IMR-90 (cell line): Measurements from ENCODE around the gene ABCE1. TPM values are rescaled to one million over a fixed set of nuclear protein-coding genes. Genes with fewer than 3 reads are reported as not detected.

Source experiments
- ATAC-seq: fragments of 200-7000 bp; cut with Tn5 transposase; 2 replicates; pipeline ENCODE4 v1.9.1; 2020; ENCODE audit warnings: low read depth, mild to moderate bottlenecking, moderate library complexity
- BruUV-seq: library from RNA; stranded (reverse); fragments of 400-500 nt; replicated peaks from 2 replicates; lab custom pipeline; 2021; lab: Mats Ljungman, UMichigan
- CTCF ChIA-PET: fragments of 300-600 bp; formaldehyde crosslinking; extraction: SDS; loops from one replicate; lab custom pipeline; 2021; ENCODE audit warnings: antibody characterized with exemption; lab: Yijun Ruan, JAX
- POLR2A ChIA-PET: fragments of 300-600 bp; sonication (Branson Sonifier 250); formaldehyde crosslinking; loops from one replicate; lab custom pipeline; 2022; ENCODE audit warnings: antibody characterized with exemption; ENCODE audit not compliant: unreplicated experiment; lab: Charles Lee
- DNase-seq: peaks from one replicate; pipeline ENCODE4 v3.0.0; 2013
- H2AFZ ChIP-seq: replicated peaks from 2 replicates; pipeline ENCODE3; 2013; ENCODE audit warnings: low read length, mild to moderate bottlenecking; ENCODE audit not compliant: poor library complexity
- H2AK5ac ChIP-seq: 2 replicates; pipeline ENCODE4 v1.6.1; 2013; ENCODE audit warnings: low read depth, low read length, inconsistent platforms
- H2AK9ac ChIP-seq: replicated peaks from 2 replicates; pipeline ENCODE3; 2013; ENCODE audit warnings: mild to moderate bottlenecking, low read depth, low read length, moderate library complexity; ENCODE audit not compliant: poor library complexity
- H2BK120ac ChIP-seq: 2 replicates; pipeline ENCODE4 v1.6.1; 2013; ENCODE audit warnings: low read depth, low read length, inconsistent platforms
- H2BK15ac ChIP-seq: 3 replicates; pipeline ENCODE4 v1.6.1; 2013; ENCODE audit warnings: low read depth, low read length, inconsistent platforms
- H2BK20ac ChIP-seq: 2 replicates; pipeline ENCODE4 v1.6.1; 2013; ENCODE audit warnings: low read depth, mild to moderate bottlenecking, inconsistent platforms, low read length, moderate library complexity
- H2BK5ac ChIP-seq: 2 replicates; pipeline ENCODE4 v1.6.1; 2013; ENCODE audit warnings: mild to moderate bottlenecking, low read depth, low read length, inconsistent platforms; ENCODE audit not compliant: poor library complexity, severe bottlenecking
- H3K14ac ChIP-seq: replicated peaks from 2 replicates; pipeline ENCODE4 v1.6.1; 2013; ENCODE audit warnings: low read depth, low read length, inconsistent platforms
- H3K18ac ChIP-seq: 2 replicates; pipeline ENCODE4 v1.6.1; 2013; ENCODE audit warnings: low read depth, low read length, control low read depth
- H3K23ac ChIP-seq: 2 replicates; pipeline ENCODE4 v1.6.1; 2013; ENCODE audit warnings: low read depth, low read length, inconsistent platforms
- H3K27ac ChIP-seq: 2 replicates; pipeline ENCODE4 v1.5.1; 2013; ENCODE audit warnings: mild to moderate bottlenecking, control low read depth, low read length; ENCODE audit not compliant: insufficient read depth
- H3K27me3 ChIP-seq: 2 replicates; pipeline ENCODE4 v1.6.1; 2013; ENCODE audit warnings: low read length; ENCODE audit not compliant: control insufficient read depth, insufficient read depth
- H3K36me3 ChIP-seq: 2 replicates; pipeline ENCODE4 v1.6.1; 2013; ENCODE audit warnings: low read length, mixed read lengths; ENCODE audit not compliant: control insufficient read depth, insufficient read depth
- H3K4ac ChIP-seq: 2 replicates; pipeline ENCODE4 v1.6.1; 2013; ENCODE audit warnings: low read depth, low read length, inconsistent platforms
- H3K4me1 ChIP-seq: 2 replicates; pipeline ENCODE4 v1.6.1; 2013; ENCODE audit warnings: low read length, mixed read lengths; ENCODE audit not compliant: control insufficient read depth, insufficient read depth
- H3K4me2 ChIP-seq: 2 replicates; pipeline ENCODE4 v1.6.1; 2013; ENCODE audit warnings: low read depth, mild to moderate bottlenecking, control low read depth, low read length, moderate library complexity
- H3K4me3 ChIP-seq: 2 replicates; pipeline ENCODE4 v1.5.1; 2013; ENCODE audit warnings: low read depth, mild to moderate bottlenecking, control low read depth, low read length, moderate library complexity; ENCODE audit not compliant: insufficient read depth
- H3K56ac ChIP-seq: 2 replicates; pipeline ENCODE4 v1.6.1; 2013; ENCODE audit warnings: low read length, inconsistent platforms; ENCODE audit not compliant: insufficient read depth; ENCODE audit errors: extremely low read depth
- H3K79me1 ChIP-seq, 2 experiments: 2 replicates each; pipeline ENCODE4 v1.6.1; 2013; ENCODE audit warnings: low read length in 2 of 2, inconsistent platforms in 1 of 2, low read depth in 1 of 2
- H3K9ac ChIP-seq: 2 replicates; pipeline ENCODE4 v1.6.1; 2013; ENCODE audit warnings: low read depth, low read length, control low read depth
- H3K9me1 ChIP-seq: 2 replicates; pipeline ENCODE4 v1.6.1; 2013; ENCODE audit warnings: low read length, inconsistent platforms; ENCODE audit not compliant: insufficient read depth
- H3K9me3 ChIP-seq: 2 replicates; pipeline ENCODE4 v1.6.1; 2013; ENCODE audit warnings: low read length; ENCODE audit not compliant: control insufficient read depth, insufficient read depth
- H4K20me1 ChIP-seq: 2 replicates; pipeline ENCODE4 v1.6.1; 2013; ENCODE audit warnings: low read length, inconsistent platforms; ENCODE audit not compliant: insufficient read depth
- H4K5ac ChIP-seq: 2 replicates; pipeline ENCODE4 v1.6.1; 2013; ENCODE audit warnings: mild to moderate bottlenecking, low read depth, low read length, control low read depth
- H4K8ac ChIP-seq, 2 experiments: 2 replicates each; pipeline ENCODE4 v1.6.1; 2013; ENCODE audit warnings: low read depth in 2 of 2, low read length in 2 of 2, control low read depth in 1 of 2, inconsistent platforms in 1 of 2
- H4K91ac ChIP-seq: 2 replicates; pipeline ENCODE4 v1.6.1; 2013; ENCODE audit warnings: low read depth, low read length, inconsistent platforms; ENCODE audit not compliant: insufficient read depth
- BHLHE40 ChIP-seq: fragments of 150-350 bp; IDR thresholded peaks from 2 replicates; pipeline ENCODE4 v1.6.1; 2016; ENCODE audit warnings: mild to moderate bottlenecking, low read depth, low read length
- CEBPB ChIP-seq: IDR thresholded peaks from 2 replicates; pipeline ENCODE4 v1.6.1; 2012; ENCODE audit warnings: low read depth, low read length, improper control_type of control experiment
- CHD1 ChIP-seq: IDR thresholded peaks from 2 replicates; pipeline ENCODE4 v1.6.1; 2012; ENCODE audit warnings: low read depth, low read length, improper control_type of control experiment
- CTCF ChIP-seq: conservative IDR thresholded peaks from 2 replicates; pipeline ENCODE4 v1.5.1; 2012; ENCODE audit warnings: mild to moderate bottlenecking, low read depth, low read length, improper control_type of control experiment
- FOS ChIP-seq: fragments of 150-350 bp; IDR thresholded peaks from 2 replicates; pipeline ENCODE4 v1.6.1; 2016; ENCODE audit warnings: low read depth, low read length
- MAZ ChIP-seq: IDR thresholded peaks from 2 replicates; pipeline ENCODE4 v1.6.1; 2012; ENCODE audit warnings: low read depth, mild to moderate bottlenecking, low read length, improper control_type of control experiment, moderate library complexity, borderline replicate concordance
- MXI1 ChIP-seq: IDR thresholded peaks from 2 replicates; pipeline ENCODE4 v1.6.1; 2012; ENCODE audit warnings: low read depth, mild to moderate bottlenecking, low read length, moderate library complexity, borderline replicate concordance
- NFE2L2 ChIP-seq: fragments of 150-350 bp; IDR thresholded peaks from 2 replicates; pipeline ENCODE4 v1.6.1; 2016; ENCODE audit warnings: low read depth, mild to moderate bottlenecking, low read length
- POLR2A ChIP-seq: IDR thresholded peaks from 2 replicates; pipeline ENCODE4 v1.6.1; 2012; ENCODE audit warnings: mild to moderate bottlenecking, low read depth, low read length
- RAD21 ChIP-seq: IDR thresholded peaks from 2 replicates; pipeline ENCODE4 v1.6.1; 2012; ENCODE audit warnings: low read length, improper control_type of control experiment
- RCOR1 ChIP-seq: IDR thresholded peaks from 2 replicates; pipeline ENCODE4 v1.6.1; 2012; ENCODE audit warnings: mild to moderate bottlenecking, low read length, improper control_type of control experiment; ENCODE audit not compliant: insufficient replicate concordance
- RFX5 ChIP-seq: IDR thresholded peaks from 2 replicates; pipeline ENCODE4 v1.8.0; 2012; ENCODE audit warnings: low read depth, mild to moderate bottlenecking, low read length, moderate library complexity
- SMC3 ChIP-seq: fragments of 150-350 bp; IDR thresholded peaks from 2 replicates; pipeline ENCODE4 v1.6.1; 2016; ENCODE audit warnings: low read depth, mild to moderate bottlenecking, antibody characterized with exemption, low read length, moderate library complexity
- USF2 ChIP-seq: fragments of 150-350 bp; IDR thresholded peaks from 2 replicates; pipeline ENCODE4 v1.6.1; 2017; ENCODE audit warnings: mild to moderate bottlenecking, antibody characterized with exemption, low read length, low read depth
- WGBS, 2 experiments: methylation state at CpG; one replicate each; pipeline versions ENCODE4 v1.1.5 to v1.1.7; 2013; ENCODE audit warnings: missing lambda C conversion rate in 2 of 2; ENCODE audit not compliant: insufficient read length in 1 of 2; ENCODE audit errors: extremely low coverage in 2 of 2; 5-methylcytosine and 5-hydroxymethylcytosine counted together
- dilution Hi-C: fragments of 300-500 bp; cut with HindIII; formaldehyde crosslinking; loops from one replicate; pipeline ENCODE4 v1.14.3; 2018; ENCODE audit warnings: low sequenced_read_pairs; ENCODE audit not compliant: unreplicated experiment
- in situ Hi-C: fragments of 300-500 bp; cut with MboI; formaldehyde crosslinking; loops from 3 replicates; pipeline ENCODE4 v1.14.3; 2019; ENCODE audit warnings: low sequenced_read_pairs, inconsistent platforms, mixed read lengths
- intact Hi-C: fragments of 100-400 bp; cut with micrococcal nuclease; formaldehyde crosslinking; loops from 2 replicates; pipeline ENCODE4 v1.10.0; 2022
- polyA plus RNA-seq, 3 experiments: library from polyadenylated mRNA; depleted of rRNA; stranded (reverse); fragments of >200 nt; gene quantifications; 2 replicates each; pipeline ENCODE4 v1.2.3, GENCODE V29; 2012; ENCODE audit warnings: low replicate concordance in 1 of 3
- total RNA-seq: library from RNA; depleted of rRNA; stranded (reverse); fragments of >200 nt; gene quantifications from 2 replicates; pipeline ENCODE4 v1.2.3, GENCODE V29; 2012
- TF ChIP-seq, protein P1 (sequence below): fragments of 150-350 bp; IDR thresholded peaks from 2 replicates; pipeline ENCODE4 v1.6.1; 2016; ENCODE audit warnings: low read depth, mild to moderate bottlenecking, low read length, moderate library complexity, borderline replicate concordance

Gene ABCE1
- total and polyA plus RNA-seq, 2 of the 4 experiments (the other 2 are of a cell fraction): 54.5 to 219 TPM

DNA sequence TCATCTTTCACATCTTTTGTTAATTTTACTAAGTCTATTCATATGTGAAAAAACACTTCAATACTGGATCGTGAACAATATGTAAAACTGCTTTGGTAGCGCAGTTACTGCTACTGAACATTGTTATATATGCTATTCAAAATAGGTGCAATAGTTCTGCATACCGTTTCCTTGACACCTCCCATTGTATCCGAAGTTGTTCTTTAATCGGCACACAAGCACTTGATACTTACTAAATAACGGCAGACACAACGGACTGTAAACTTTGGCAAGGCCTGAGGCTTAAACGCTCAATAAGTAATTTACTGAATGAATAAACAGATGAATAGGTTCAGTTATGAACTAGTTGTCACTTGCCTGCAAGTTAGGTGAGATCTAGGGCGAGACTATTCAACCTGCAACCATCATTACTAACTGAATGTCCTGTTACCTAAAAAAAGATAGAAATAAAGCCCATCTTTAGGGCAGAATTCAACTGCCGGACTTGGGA, 735 bp upstream of the ABCE1 start:
- no CpG with 5 or more reads among the region's 10 CpGs for WGBS, 2 experiments
- TF ChIP-seq MAZ (no peak; the same call in 1 of the 2 replicates), RAD21 (no peak), MXI1 (no peak), CTCF (no peak), CHD1 (no peak), SMC3 (no peak), FOS (no peak), CEBPB (no peak), BHLHE40 (no peak), NFE2L2 (no peak), RCOR1 (no peak), USF2 (no peak), POLR2A (no peak), RFX5 (no peak)
- TF ChIP-seq, protein P1, sequence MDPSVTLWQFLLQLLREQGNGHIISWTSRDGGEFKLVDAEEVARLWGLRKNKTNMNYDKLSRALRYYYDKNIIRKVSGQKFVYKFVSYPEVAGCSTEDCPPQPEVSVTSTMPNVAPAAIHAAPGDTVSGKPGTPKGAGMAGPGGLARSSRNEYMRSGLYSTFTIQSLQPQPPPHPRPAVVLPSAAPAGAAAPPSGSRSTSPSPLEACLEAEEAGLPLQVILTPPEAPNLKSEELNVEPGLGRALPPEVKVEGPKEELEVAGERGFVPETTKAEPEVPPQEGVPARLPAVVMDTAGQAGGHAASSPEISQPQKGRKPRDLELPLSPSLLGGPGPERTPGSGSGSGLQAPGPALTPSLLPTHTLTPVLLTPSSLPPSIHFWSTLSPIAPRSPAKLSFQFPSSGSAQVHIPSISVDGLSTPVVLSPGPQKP: no peak

More for the DNA sequence above, 735 bp upstream of the ABCE1 start:
- H3K14ac ChIP-seq: peak overlapping the region; percentile 53; the same call in 1 of the 2 replicates
- H3K79me1 ChIP-seq: peaks cover 20 to 35% of the 10 kb centered on the region in 2 experiments
- no peak overlapping the region for H2AK5ac ChIP-seq
- 0 out of 2 replicates have a peak overlapping the region, but pooled peaks have one; percentile 8 for H2BK120ac ChIP-seq
- dilution Hi-C loops: no loop called here
- peaks cover 8% of the 10 kb centered on the region for H3K36me3 ChIP-seq
- peak overlapping the region; percentile 81 to 96 for H4K8ac ChIP-seq
- ATAC-seq (no peak), DNase-seq (no peak)
- peak overlapping the region; percentile 79 for H3K27ac ChIP-seq
- H4K20me1 ChIP-seq: no peaks in the 10 kb centered on the region; the same call in 1 of the 2 replicates
- intact Hi-C loops: loop anchor here (1.0 to 10.0 kb wide), 3 partner anchors 387 to 922 kb away; partner anchors contain the start of genes HHIP and SMAD1
- peaks cover 3% of the 10 kb centered on the region; the same call in 1 of the 2 replicates for H3K9me1 ChIP-seq
- H2BK5ac ChIP-seq: peak overlapping the region; percentile 14
- peak overlapping the region; percentile 38 for H3K4me2 ChIP-seq
- no peak overlapping the region for H2BK20ac ChIP-seq
- H3K27me3 ChIP-seq: no peaks in the 10 kb centered on the region
- no peak overlapping the region for H3K18ac ChIP-seq
- H3K9me3 ChIP-seq: peaks cover 2% of the 10 kb centered on the region; the same call in 1 of the 2 replicates
- H3K4ac ChIP-seq: peak overlapping the region; percentile 94
- H3K9ac ChIP-seq: peak overlapping the region; percentile 87
- H3K56ac ChIP-seq: peak overlapping the region; percentile 92
- POLR2A ChIA-PET: interaction anchor here (0.6 kb wide), 2 partner anchors 9 to 55 kb away, joined by 3 read pairs; no protein-coding TSS in a partner anchor
- H2AFZ ChIP-seq: peak overlapping the region; percentile 93
- no peak overlapping the region for H2BK15ac ChIP-seq
- H4K91ac ChIP-seq: no peak overlapping the region
- H3K23ac ChIP-seq: peak overlapping the region; percentile 90
- TSS peak; percentile 77 for BruUV-seq
- peak overlapping the region; percentile 94 for H2AK9ac ChIP-seq
- H4K5ac ChIP-seq: peak overlapping the region; percentile 42; the same call in 1 of the 2 replicates
- in situ Hi-C loops: no loop called here
- H3K4me1 ChIP-seq: no peaks in the 10 kb centered on the region
- H3K4me3 ChIP-seq: peak overlapping the region; percentile 60
- CTCF ChIA-PET: interaction anchor here (0.5 to 1.3 kb wide), 3 partner anchors 12 to 644 kb away, joined by 3 to 8 read pairs (median 6); no protein-coding TSS in a partner anchor
